ENCODE data around the gene CHN2.

The CHN2 gene

DNA sequence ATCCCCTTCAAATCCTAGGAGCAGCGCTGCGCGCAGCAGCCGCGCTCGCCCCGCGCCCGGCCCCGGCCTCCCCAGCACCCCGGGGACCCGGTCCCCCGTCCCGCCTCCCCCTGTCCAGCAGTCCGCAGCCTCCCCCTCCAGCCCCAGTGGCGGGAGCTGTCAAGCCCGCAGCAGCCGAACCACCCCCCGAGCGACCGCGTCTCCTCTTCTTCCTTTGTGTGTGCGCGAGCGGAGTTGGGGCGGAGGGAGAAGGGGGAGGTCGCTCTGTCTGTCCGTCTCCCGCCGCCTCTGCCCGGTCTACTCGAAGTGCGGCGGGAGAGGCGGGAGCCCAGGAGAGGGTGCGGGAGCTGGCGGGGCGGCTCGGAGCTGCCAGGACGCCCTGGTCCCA is 375 bp upstream of the CHN2 start:
- no peak overlapping the region for H3K4me3 ChIP-seq (ENCODE audit: low read depth, low read length)
- TF ChIP-seq, protein P1, sequence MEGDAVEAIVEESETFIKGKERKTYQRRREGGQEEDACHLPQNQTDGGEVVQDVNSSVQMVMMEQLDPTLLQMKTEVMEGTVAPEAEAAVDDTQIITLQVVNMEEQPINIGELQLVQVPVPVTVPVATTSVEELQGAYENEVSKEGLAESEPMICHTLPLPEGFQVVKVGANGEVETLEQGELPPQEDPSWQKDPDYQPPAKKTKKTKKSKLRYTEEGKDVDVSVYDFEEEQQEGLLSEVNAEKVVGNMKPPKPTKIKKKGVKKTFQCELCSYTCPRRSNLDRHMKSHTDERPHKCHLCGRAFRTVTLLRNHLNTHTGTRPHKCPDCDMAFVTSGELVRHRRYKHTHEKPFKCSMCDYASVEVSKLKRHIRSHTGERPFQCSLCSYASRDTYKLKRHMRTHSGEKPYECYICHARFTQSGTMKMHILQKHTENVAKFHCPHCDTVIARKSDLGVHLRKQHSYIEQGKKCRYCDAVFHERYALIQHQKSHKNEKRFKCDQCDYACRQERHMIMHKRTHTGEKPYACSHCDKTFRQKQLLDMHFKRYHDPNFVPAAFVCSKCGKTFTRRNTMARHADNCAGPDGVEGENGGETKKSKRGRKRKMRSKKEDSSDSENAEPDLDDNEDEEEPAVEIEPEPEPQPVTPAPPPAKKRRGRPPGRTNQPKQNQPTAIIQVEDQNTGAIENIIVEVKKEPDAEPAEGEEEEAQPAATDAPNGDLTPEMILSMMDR (IDR thresholded peaks at IDR 0.05; ENCODE audit: borderline replicate concordance, insufficient read depth, low read depth, low read length) = no peak

DNA sequence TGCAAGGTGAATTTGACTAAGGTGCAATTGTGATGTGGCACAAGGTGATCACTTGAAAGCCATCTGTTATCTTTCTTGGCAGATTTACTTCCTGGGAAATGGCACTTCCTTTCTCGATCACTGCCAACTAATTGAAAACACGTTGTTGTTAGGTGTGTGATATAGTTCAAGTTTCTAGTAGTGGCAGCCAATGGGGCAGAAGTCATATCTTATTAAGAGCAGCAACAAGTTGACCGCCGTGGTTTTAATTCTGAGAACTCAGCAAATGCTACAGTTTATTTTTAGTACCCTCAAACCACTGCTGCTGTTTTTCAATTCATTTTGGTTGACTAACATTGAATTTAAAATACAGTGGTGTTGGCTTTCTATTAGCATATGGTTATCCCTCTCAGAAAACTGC is 1.6 kb downstream of the CHN2 start:
- no peak overlapping the region for H3K4me3 ChIP-seq (ENCODE audit: low read depth, low read length)
- TF ChIP-seq, protein P1 (IDR thresholded peaks at IDR 0.05; ENCODE audit: borderline replicate concordance, insufficient read depth, low read depth, low read length) = no peak

DNA sequence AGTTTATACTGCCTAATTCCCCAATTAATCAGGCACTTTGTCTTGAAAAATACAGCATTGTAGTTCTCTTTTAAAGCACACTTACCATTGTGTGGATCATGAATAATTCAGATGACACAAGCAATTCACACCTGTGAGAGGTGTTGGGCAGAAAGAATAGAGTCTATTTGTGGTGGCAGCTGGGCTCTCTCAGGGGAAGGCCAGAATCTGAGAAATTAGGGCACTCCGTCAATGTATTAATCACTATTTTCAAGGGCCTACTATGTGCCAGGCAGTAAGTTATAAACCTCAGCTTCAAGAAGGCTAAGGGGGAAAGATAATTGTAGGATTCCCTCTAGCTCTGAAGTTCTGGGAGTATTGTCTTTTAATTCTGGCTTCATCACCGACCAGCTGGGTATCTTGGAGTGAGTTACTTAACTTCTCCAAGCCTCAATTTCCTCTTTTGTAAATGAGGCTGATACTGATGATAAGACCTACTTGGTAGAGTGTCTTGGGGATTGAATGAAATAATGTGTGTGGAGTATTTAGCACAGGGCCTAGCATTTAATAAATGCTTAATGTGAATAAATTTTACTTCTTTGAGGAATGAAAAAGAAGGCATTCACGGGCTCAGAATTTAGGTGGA is 2.5 kb downstream of the CHN2 start:
- no peak overlapping the region for H3K4me3 ChIP-seq (ENCODE audit: low read depth, low read length)
- TF ChIP-seq, protein P1 (IDR thresholded peaks at IDR 0.05; ENCODE audit: borderline replicate concordance, insufficient read depth, low read depth, low read length) = no peak

DNA sequence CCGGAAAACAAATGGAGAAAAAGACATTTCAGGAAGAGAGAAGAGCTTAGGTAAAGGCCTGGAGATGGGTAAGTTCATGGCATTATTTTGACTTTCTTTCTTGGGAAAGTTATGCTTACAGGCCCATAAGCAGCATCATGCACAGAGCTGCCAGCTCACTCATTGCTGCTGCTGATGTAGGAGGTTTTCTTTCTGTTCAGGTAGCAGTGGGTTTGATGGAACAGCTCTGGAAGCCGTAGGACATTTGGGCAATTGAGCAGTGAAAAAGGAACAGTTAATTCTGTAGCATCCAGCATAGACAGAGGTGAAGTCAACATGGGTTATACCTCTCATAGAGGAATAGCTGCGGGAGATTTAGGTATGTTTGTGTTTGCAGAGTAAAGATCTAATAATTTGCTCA is 3.3 kb downstream of the CHN2 start:
- TF ChIP-seq, protein P1 (IDR thresholded peaks at IDR 0.05; ENCODE audit: borderline replicate concordance, insufficient read depth, low read depth, low read length) = no peak
- H3K4me3 ChIP-seq (ENCODE audit: low read depth, low read length) = no peak overlapping the region

DNA sequence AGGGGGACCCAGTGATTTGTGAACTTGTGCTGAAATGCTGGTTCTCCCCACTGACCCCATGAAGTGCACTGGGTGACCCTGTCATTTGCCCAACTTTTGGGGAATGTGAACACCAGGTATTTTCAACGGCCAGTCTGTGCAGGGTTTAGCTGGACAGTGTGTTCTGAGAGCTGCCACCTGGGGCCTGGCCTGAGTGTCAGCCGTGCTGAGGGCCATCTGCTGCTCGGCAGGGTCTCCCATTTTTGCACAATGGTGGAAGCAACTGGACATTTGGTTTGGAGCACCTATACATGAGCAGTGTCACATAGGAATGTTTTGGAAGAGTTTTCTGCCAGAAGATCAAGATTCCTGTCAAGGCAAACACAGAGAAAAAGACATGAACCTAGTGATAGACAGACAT is 5.2 kb downstream of the CHN2 start:
- H3K4me3 ChIP-seq (ENCODE audit: low read depth, low read length) = no peak overlapping the region
- TF ChIP-seq, protein P1 (IDR thresholded peaks at IDR 0.05; ENCODE audit: borderline replicate concordance, insufficient read depth, low read depth, low read length) = no peak

DNA sequence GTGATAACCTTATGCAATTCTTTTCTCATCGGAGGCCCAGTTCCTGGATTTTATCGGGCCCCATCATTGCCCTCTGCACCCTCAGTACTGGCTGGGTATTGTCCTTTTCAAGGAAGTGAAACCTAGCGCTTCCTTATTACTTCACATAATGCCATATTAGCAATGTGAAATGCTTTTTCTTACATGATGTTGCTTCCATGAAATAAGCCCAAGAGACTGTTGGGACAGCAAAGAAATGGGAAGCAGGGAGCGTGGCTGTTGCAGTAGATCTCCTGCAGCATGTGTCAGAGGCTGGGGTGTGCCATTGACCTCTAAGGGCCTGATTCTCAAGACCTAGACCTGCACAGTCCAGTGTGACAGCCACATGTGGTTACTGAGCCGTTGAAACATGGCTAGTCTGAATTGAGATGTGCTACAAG is 8.1 kb downstream of the CHN2 start:
- no peak overlapping the region for H3K4me3 ChIP-seq (ENCODE audit: low read depth, low read length)
- TF ChIP-seq, protein P1 (IDR thresholded peaks at IDR 0.05; ENCODE audit: borderline replicate concordance, insufficient read depth, low read depth, low read length) = no peak

DNA sequence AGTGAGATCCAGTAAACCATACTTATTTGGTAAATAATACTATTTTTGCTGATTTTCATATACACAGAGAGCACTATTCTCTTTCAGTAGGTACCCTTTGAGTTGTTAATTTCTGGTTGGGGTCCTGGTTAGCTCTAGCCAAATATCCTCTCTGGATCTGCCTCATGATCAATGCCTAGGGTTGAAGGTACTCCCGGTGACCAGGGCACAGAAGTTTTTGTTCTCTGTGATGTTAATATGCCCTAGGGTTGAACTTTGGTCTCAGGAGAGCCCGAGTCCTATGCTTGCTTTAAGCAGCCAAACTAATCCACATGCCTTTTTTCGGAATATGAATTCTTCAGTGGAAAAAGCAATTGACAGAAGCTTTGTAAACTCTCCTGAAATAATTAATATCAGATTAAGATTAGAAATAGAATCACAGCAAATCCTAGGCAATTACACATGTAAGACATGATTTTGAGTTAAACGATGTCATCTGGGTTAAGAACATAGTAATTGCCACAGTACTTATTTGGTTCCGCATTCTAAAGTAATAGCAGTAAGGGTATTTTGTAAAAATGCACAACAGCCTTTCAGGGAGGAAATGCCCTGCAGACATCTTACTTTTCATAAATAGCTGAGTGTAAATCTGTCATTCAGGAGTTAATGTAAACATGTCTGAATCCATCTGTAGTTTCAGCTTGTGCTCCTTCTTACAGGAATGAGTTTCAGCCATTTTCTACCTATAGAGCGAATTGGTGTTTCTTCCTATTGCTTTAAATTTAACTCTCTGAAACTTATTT is 10.1 kb downstream of the CHN2 start:
- TF ChIP-seq, protein P1 (IDR thresholded peaks at IDR 0.05; ENCODE audit: borderline replicate concordance, insufficient read depth, low read depth, low read length) = no peak
- no peak overlapping the region for H3K4me3 ChIP-seq (ENCODE audit: low read depth, low read length)
